GM08714 (cell line): Measurements from ENCODE around the gene ANKRD33B.

Source experiments
- H3K4me3 ChIP-seq: fragments of 200-500 bp; sonication (Bioruptor generic); 2 replicates; pipeline ENCODE4 v1.5.1; 2014; ENCODE audit warnings: mild to moderate bottlenecking, low read length, inconsistent platforms
- ZNF274 ChIP-seq: IDR thresholded peaks from 2 replicates; pipeline ENCODE4 v1.6.1; 2012; ENCODE audit warnings: mild to moderate bottlenecking, low read depth, low read length

The ANKRD33B gene

GRCh38 chr5:10584714-10585517 lies 21.0 kb downstream of the ANKRD33B start:
- TF ChIP-seq ZNF274: no peak
- no peak overlapping the region for H3K4me3 ChIP-seq

DNA sequence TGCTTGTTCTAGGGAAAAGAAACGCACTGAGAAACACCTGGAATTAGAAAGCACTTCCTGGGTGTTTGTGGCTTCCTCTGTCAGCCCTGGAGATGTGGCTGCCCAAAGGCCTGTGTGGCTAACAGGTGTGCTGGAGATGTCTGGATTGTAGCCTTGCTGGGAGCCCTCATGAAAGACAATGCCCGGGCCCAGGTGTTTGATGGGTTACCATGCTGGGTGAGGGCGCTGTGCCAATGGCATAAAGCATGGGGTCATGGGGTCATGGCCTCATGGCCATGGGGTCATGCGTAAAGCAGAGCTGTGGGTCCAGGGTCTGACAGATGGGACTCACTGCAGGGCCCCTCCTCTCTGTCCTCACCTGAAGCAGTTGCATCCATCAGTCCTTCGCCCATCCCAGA lies 21.6 kb downstream of the ANKRD33B start:
- no peak for TF ChIP-seq ZNF274
- H3K4me3 ChIP-seq: no peak overlapping the region

GRCh38 chr5:10586008-10586407 lies 22.1 kb downstream of the ANKRD33B start:
- no peak overlapping the region for H3K4me3 ChIP-seq
- no peak for TF ChIP-seq ZNF274

GRCh38 chr5:10586555-10586954 lies 22.7 kb downstream of the ANKRD33B start:
- no peak for TF ChIP-seq ZNF274
- no peak overlapping the region for H3K4me3 ChIP-seq

- H3K4me3 ChIP-seq: no peak overlapping the region
- no peak for TF ChIP-seq ZNF274
Measured at GRCh38 chr5:10588109-10588775, 24.4 kb downstream of the ANKRD33B start.

DNA sequence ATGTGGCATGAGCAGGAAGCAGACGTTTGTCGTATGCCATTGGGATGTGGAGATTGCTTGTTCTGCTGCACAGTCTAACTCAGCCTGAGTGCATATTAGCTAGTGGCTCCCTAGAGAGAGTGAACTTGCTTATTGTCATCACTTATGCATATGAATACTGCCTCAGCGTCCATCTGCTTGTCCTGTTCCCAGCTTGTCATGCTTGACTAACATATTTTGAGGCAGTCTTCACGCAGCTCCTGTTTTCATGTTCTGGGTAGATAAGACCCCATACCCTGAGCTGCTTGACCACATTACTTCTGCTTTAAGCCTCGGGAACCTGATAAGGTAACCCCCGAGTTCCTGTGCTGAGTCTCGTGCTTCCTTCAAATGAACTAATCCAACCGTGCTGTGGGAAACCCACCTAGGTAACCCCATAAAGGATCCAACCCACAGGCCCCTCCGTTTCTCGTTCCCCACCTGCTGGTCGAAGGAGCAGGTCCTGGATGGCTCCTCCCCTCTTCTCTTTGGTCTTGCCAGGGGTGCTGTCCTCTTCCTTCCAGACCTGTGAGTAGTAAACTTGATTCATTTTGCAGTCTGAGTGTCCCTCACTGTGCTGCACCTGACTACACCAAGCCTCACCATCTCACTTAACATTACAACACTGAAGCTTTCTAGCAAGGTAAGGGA lies 25.0 kb downstream of the ANKRD33B start:
- no peak overlapping the region for H3K4me3 ChIP-seq
- no peak for TF ChIP-seq ZNF274

DNA sequence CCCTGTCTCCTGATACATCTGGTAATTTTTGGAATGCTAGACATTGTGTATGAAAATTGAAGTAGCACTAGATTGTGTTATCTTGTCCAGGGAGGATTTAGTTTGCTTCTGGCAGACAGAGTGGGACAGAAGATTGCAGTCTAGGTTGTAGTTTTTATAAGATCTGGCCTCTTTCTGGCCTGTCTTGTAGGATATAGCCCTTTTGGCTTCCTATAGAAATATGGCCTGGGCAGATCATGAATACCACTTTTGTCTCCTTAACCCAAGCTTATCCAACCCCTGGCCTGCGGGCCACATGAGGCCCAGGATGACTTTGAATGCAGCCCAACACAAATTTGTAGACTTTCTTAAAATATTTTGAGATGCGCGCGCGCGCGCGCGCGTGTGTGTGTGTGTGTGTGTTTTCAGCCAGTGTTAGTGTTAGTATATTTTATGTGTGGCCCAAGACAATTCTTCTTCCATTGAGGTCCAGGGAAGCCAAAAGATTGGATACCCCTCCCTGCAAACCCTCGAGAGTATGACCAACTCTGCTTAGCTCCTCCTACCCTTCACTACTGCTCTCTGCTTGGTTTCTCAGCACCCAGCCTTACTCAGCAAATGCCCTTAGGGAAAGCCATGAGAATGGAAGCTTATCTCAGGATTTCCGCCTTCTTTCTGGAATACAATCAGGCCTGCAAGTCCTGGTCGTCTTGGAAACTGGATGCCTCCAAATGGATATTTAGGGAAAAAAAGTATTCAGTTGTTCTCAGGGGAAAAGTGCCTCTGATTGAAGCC lies 26.5 kb downstream of the ANKRD33B start:
- no peak for TF ChIP-seq ZNF274

DNA sequence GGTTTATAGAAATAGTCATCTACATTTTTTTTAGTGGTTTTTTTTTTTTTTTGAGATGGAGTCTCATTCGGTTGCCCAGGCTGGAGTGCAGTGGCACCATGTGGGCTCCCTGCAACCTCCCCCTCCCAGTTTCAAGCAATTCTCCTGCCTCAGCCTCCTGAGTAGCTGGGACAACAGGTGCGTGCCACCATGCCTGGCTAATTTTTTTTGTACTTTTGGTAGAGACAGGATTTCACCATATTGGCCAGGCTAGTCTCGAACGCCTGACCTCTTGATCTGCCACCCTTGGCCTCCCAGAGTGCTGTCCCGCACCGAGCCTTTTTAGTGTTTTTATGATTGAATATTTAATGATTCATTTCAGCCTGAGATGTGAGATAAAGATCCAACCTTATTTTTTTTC lies 27.3 kb downstream of the ANKRD33B start:
- TF ChIP-seq ZNF274: no peak
- H3K4me3 ChIP-seq: no peak overlapping the region

More for the DNA sequence above, 26.5 kb downstream of the ANKRD33B start:
- H3K4me3 ChIP-seq: no peak overlapping the region

DNA sequence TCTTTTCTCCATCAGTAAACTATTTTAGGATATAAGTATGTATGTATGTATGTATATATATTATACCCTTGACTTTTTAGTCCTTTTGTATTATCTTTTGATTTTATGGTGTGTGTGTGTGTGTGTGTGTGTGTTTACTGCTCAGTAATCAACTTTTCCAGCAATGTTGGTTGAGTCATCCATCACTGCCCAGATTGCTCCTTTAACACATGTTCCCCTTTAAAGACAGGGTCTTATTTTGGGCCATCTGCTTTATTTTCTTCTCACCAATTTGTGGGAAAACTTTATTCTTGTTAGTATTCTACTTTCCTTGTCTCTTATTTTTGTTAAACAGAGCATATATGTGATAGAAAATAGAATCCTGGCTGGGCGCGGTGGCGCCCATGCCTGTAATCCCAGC lies 28.1 kb downstream of the ANKRD33B start:
- no peak for TF ChIP-seq ZNF274
- no peak overlapping the region for H3K4me3 ChIP-seq

GRCh38 chr5:10592601-10593000 lies 28.7 kb downstream of the ANKRD33B start:
- no peak for TF ChIP-seq ZNF274
- H3K4me3 ChIP-seq: no peak overlapping the region

DNA sequence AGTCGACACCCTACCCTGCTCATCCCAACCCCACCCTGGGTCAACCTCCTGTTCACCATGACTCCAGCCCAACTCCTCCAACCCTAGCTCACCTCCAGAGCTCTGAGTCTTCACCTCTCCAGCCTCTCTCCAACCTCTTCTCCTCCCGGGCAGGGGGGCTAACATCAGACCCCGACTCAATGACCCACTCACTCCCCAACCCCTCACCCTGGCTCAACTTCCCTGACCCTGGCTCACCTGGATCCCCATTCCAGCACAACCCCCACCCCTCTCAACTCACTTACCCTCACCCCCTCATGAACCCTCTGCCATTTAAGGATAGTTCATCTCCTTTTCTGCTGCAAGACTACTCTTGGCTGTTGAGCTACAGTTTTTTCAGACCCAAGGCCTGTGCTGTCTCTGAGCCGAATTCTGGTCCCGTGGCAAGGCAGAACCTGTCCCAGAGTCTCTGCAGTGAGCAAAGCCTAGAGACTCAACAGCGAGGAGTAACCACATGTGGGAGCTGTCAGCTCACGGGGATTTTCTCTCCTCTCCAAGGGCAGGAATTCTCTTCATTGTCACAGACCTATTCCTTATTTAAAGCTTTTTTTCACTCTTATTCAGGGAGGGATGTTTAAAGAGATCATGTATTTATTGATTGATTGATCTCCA lies 29.8 kb downstream of the ANKRD33B start:
- no peak for TF ChIP-seq ZNF274
- no peak overlapping the region for H3K4me3 ChIP-seq

DNA sequence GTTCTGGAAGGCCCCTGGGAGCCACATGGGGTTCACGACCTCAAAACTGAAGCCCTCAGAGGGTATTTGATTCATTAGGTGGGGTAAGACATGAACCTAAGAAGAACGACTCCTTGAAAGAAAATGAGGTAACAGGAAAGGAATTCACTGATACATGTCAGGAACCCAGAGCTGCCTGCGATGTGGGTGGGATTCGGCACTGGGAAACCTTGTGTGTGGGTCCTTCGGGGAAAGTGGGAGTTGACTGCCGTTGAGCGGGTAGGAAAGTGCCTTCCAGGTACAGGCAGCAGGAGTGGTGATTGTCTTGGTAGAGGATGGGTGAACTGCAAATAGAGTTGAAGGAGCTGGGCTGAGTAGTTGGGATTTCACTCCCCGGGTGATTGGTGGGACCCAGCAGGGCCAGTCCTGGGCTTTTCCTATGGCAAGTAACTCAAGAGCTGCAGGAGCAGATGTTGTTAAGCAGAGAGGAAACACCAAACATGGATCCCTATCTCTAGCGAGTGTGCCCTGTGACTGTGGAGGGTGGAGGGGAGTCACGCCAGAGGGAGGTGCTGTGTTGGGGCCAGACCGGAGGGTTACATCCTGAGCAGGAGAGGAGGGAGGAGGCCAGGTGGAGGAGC lies 30.8 kb downstream of the ANKRD33B start:
- TF ChIP-seq ZNF274: no peak
- no peak overlapping the region for H3K4me3 ChIP-seq

DNA sequence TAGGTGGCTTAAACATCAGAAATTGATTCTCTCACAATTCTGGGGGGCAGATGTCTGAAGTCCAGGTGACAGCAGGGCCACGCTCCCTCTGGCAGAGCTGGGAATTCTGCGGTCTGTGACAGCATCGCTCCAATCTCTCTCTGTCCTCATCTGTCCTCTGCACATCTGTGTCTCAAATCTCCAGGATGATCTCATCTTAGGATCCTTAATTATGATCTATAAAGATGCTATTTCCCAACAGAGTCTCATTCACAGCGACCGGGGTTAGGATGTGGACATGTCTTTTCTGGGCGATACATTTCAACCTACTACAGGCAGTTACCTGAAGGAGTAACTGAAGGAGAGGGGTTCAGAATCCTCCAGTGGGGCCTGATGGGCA lies 31.4 kb downstream of the ANKRD33B start:
- H3K4me3 ChIP-seq: no peak overlapping the region; the same call in 1 of the 2 replicates
- no peak for TF ChIP-seq ZNF274
